Measurements from ENCODE around the gene PHACTR3.

Gene PHACTR3

GRCh38 chr20:59805786-59806577 is 201.6 kb downstream of the PHACTR3 start:
- DNase-seq = no peak

- no peak for DNase-seq
These were observed 202.2 kb downstream of the PHACTR3 start for GRCh38 chr20:59806578-59806975.

- DNase-seq = no peak
These were observed 203.8 kb downstream of the PHACTR3 start for GRCh38 chr20:59807909-59808728.

GRCh38 chr20:59808729-59809381 is 204.5 kb downstream of the PHACTR3 start:
- no peak for DNase-seq

GRCh38 chr20:59809630-59810448 is 205.5 kb downstream of the PHACTR3 start:
- no peak for DNase-seq

- no peak for DNase-seq
These were observed 206.3 kb downstream of the PHACTR3 start for GRCh38 chr20:59810449-59811187.

- DNase-seq = no peak
These were observed 207.4 kb downstream of the PHACTR3 start for GRCh38 chr20:59811681-59812171.

- no peak for DNase-seq
These were observed 208.2 kb downstream of the PHACTR3 start for GRCh38 chr20:59812286-59813125.

GRCh38 chr20:59813126-59813947 is 209.0 kb downstream of the PHACTR3 start:
- no peak for DNase-seq

GRCh38 chr20:59813948-59814839 is 209.9 kb downstream of the PHACTR3 start:
- DNase-seq = no peak

- DNase-seq = no peak
These were observed 210.6 kb downstream of the PHACTR3 start for GRCh38 chr20:59814840-59815340.

- no peak for DNase-seq
These were observed 211.9 kb downstream of the PHACTR3 start for GRCh38 chr20:59816146-59816738.

GRCh38 chr20:59817406-59817805 is 213.1 kb downstream of the PHACTR3 start:
- no peak for DNase-seq

- no peak for DNase-seq
These were observed 213.7 kb downstream of the PHACTR3 start for GRCh38 chr20:59817846-59818615.

- DNase-seq = no peak
These were observed 214.6 kb downstream of the PHACTR3 start for GRCh38 chr20:59818911-59819310.

- DNase-seq = no peak
These were observed 215.3 kb downstream of the PHACTR3 start for GRCh38 chr20:59819496-59820203.

All from AML-193 (cell line).